LNCaP clone FGC (cell line): ENCODE measurements around the gene AICDA.
"Not testable (repeated sequence)": the region's sequence is repeated elsewhere in the genome, so short reads cannot be mapped to it uniquely, and the experiment has no call there.

Experiments used
- DNase-seq: peaks from one replicate; pipeline ENCODE4 v3.0.0-alpha.2; 2011; ENCODE audit warnings: low read depth
- H3K4me3 ChIP-seq: 2 replicates; pipeline ENCODE4 v1.5.1; 2011; ENCODE audit warnings: mild to moderate bottlenecking, low read depth, low read length, control low read depth
- CTCF ChIP-seq: IDR thresholded peaks from 2 replicates; pipeline ENCODE4 v1.5.1; 2012; ENCODE audit warnings: mild to moderate bottlenecking; ENCODE audit not compliant: control insufficient read depth, insufficient read depth; ENCODE audit errors: extremely low read depth

AICDA gene

GRCh38 chr12:8590842-8591545 is 21.7 kb downstream of the AICDA start:
- TF ChIP-seq CTCF = no peak
- no peak for DNase-seq
- H3K4me3 ChIP-seq = no peak overlapping the region

GRCh38 chr12:8589679-8590078 is 23.0 kb downstream of the AICDA start:
- no peak overlapping the region for H3K4me3 ChIP-seq
- no peak for TF ChIP-seq CTCF
- DNase-seq = no peak

GRCh38 chr12:8584478-8584877 is 28.2 kb downstream of the AICDA start:
- H3K4me3 ChIP-seq, DNase-seq: not testable (repeated sequence)

- DNase-seq = no peak
- H3K4me3 ChIP-seq = no peak overlapping the region
- no peak for TF ChIP-seq CTCF
Observed at GRCh38 chr12:8584004-8584403, 28.7 kb downstream of the AICDA start.

- no peak for TF ChIP-seq CTCF
- no peak overlapping the region for H3K4me3 ChIP-seq
- DNase-seq = no peak
Observed at GRCh38 chr12:8581098-8581784, 31.4 kb downstream of the AICDA start.

GRCh38 chr12:8577879-8578278 is 34.8 kb downstream of the AICDA start:
- TF ChIP-seq CTCF = no peak
- no peak overlapping the region for H3K4me3 ChIP-seq
- DNase-seq = no peak

GRCh38 chr12:8572507-8572906 is 40.2 kb downstream of the AICDA start:
- no peak for TF ChIP-seq CTCF
- DNase-seq = no peak
- no peak overlapping the region for H3K4me3 ChIP-seq
